Spinal cord (tissue), 10 donors: ENCODE results near the gene PPP3R2. TPM values are rescaled to one million over a fixed set of nuclear protein-coding genes. Genes with fewer than 3 reads are reported as not detected.

ENCODE experiments used
- DNase-seq, 6 donors: peaks; one replicate each; pipeline versions ENCODE4 v3.0.0 to v3.0.0-alpha.2; 2013 to 2015; ENCODE audit warnings: low spot score in 6 of 6, low read depth in 4 of 6
- H3K27ac ChIP-seq: one replicate; pipeline ENCODE4 v1.5.1; 2013; ENCODE audit warnings: low read depth, low read length, control low read depth
- H3K27me3 ChIP-seq: one replicate; pipeline ENCODE4 v1.6.1; 2013; ENCODE audit warnings: low read length; ENCODE audit not compliant: control insufficient read depth, insufficient read depth
- H3K36me3 ChIP-seq: one replicate; pipeline ENCODE4 v1.6.1; 2013; ENCODE audit warnings: low read length; ENCODE audit not compliant: control insufficient read depth, insufficient read depth
- H3K4me1 ChIP-seq: one replicate; pipeline ENCODE4 v1.6.1; 2013; ENCODE audit warnings: low read length; ENCODE audit not compliant: control insufficient read depth, insufficient read depth
- H3K4me3 ChIP-seq: one replicate; pipeline ENCODE4 v1.5.1; 2013; ENCODE audit warnings: low read depth, low read length, control low read depth
- H3K9me3 ChIP-seq: one replicate; pipeline ENCODE4 v1.6.1; 2013; ENCODE audit warnings: low read length; ENCODE audit not compliant: control insufficient read depth, insufficient read depth
- WGBS: methylation state at CpG from one replicate; pipeline ENCODE4 v1.1.5; 2013; ENCODE audit warnings: missing lambda C conversion rate; ENCODE audit not compliant: insufficient coverage; 5-methylcytosine and 5-hydroxymethylcytosine counted together
- long read RNA-seq, 4 donors: transcript quantifications; one replicate each; lab custom pipeline, GENCODE V29; 2026
- polyA plus RNA-seq, 2 donors: library from polyadenylated mRNA; unstranded; fragments of 120-200 nt; gene quantifications; one replicate each; pipeline ENCODE4 v1.2.1, GENCODE V29; 2013; ENCODE audit not compliant: insufficient read length in 2 of 2
- total RNA-seq, 2 donors: library from RNA; depleted of rRNA in 1 of 2; stranded (reverse); fragments of 120-200 nt in 1 of 2; fragments of >200 nt in 1 of 2; gene quantifications; one replicate each; pipeline versions ENCODE4 v1.2.3 to v1.2.4, GENCODE V29; 2013 to 2014
- donor health status: healthy.

Gene PPP3R2
- total RNA-seq, result under 1 TPM; 0.59 to 0.61 TPM
- polyA plus RNA-seq, result under 1 TPM; 0.17 to 0.55 TPM
- long read RNA-seq, donor 1, result 0 reads
- long read RNA-seq, donor 2, result 0 reads
- long read RNA-seq, donor 3, partial matches to known transcripts, result 0 of 1 reads
- long read RNA-seq, donor 3, other reads (novel, unspliced or antisense), result 0 of 1 reads
- long read RNA-seq, donor 4, result 0 reads

- Histone ChIP-seq H3K27me3 (no peaks in the 10 kb centered on the region), H3K27ac (no peak within 1 kb of the TSS), H3K4me3 (no peak within 1 kb of the TSS), H3K9me3 (no peaks in the 10 kb centered on the region), H3K4me1 (no peaks in the 10 kb centered on the region), H3K36me3 (peaks cover 5% of the 10 kb centered on the region)
- 94% methylated on average over 17 of the region's 19 CpGs for WGBS
- DNase-seq, result no peak
Observed at GRCh38 chr9:101594796-101595195, at the start of gene PPP3R2. Gene PPP3R2 (minus strand): TSS chr9:101594969. CDS start chr9:101594921, 48 bp downstream.

- Histone ChIP-seq H3K4me1 (no peaks in the 10 kb centered on the region), H3K27ac (no peak overlapping the region), H3K36me3 (no peaks in the 10 kb centered on the region), H3K4me3 (no peak overlapping the region), H3K27me3 (no peaks in the 10 kb centered on the region), H3K9me3 (peaks cover 4% of the 10 kb centered on the region)
- no CpG with 5 or more reads among the region's 2 CpGs for WGBS
- DNase-seq, result no peak
Observed at GRCh38 chr9:101639785-101640665, 45.3 kb upstream of the PPP3R2 start.

GRCh38 chr9:101639311-101639710 lies 44.5 kb upstream of the PPP3R2 start:
- no peak overlapping the region for H3K4me3 ChIP-seq
- peaks cover 4% of the 10 kb centered on the region for H3K9me3 ChIP-seq
- H3K36me3 ChIP-seq, result no peaks in the 10 kb centered on the region
- DNase-seq, result peak in 2 of 6 donors; percentile 11 to 63
- no CpG with 5 or more reads among the region's 1 CpG for WGBS
- H3K27ac ChIP-seq, result no peak overlapping the region
- H3K4me1 ChIP-seq, result no peaks in the 10 kb centered on the region
- no peaks in the 10 kb centered on the region for H3K27me3 ChIP-seq

- Histone ChIP-seq H3K4me1 (no peaks in the 10 kb centered on the region), H3K36me3 (no peaks in the 10 kb centered on the region), H3K4me3 (no peak overlapping the region), H3K27ac (no peak overlapping the region), H3K27me3 (no peaks in the 10 kb centered on the region), H3K9me3 (no peaks in the 10 kb centered on the region)
- DNase-seq, result no peak
- 80% methylated on average over 1 of the region's 3 CpGs for WGBS
Observed at GRCh38 chr9:101636247-101636646, 41.5 kb upstream of the PPP3R2 start.

- Histone ChIP-seq H3K9me3 (no peaks in the 10 kb centered on the region), H3K4me3 (no peak overlapping the region), H3K4me1 (no peaks in the 10 kb centered on the region), H3K27ac (no peak overlapping the region), H3K36me3 (no peaks in the 10 kb centered on the region), H3K27me3 (no peaks in the 10 kb centered on the region)
- DNase-seq, result no peak
- no CpG with 5 or more reads among the region's 1 CpG for WGBS
Observed at GRCh38 chr9:101635473-101635872, 40.7 kb upstream of the PPP3R2 start.

GRCh38 chr9:101634741-101635409 lies 40.1 kb upstream of the PPP3R2 start:
- WGBS, result 83% methylated on average over 2 of the region's 4 CpGs
- H3K9me3 ChIP-seq, result no peaks in the 10 kb centered on the region
- H3K27me3 ChIP-seq, result no peaks in the 10 kb centered on the region
- H3K4me1 ChIP-seq, result no peaks in the 10 kb centered on the region
- H3K27ac ChIP-seq, result no peak overlapping the region
- DNase-seq, result no peak
- H3K36me3 ChIP-seq, result no peaks in the 10 kb centered on the region
- no peak overlapping the region for H3K4me3 ChIP-seq

GRCh38 chr9:101632611-101633010 lies 37.8 kb upstream of the PPP3R2 start:
- Histone ChIP-seq H3K4me3 (no peak overlapping the region), H3K36me3 (no peaks in the 10 kb centered on the region), H3K27ac (no peak overlapping the region), H3K9me3 (no peaks in the 10 kb centered on the region), H3K4me1 (no peaks in the 10 kb centered on the region), H3K27me3 (no peaks in the 10 kb centered on the region)
- DNase-seq, result no peak
- WGBS, result no CpG with 5 or more reads among the region's 1 CpG

- Histone ChIP-seq H3K4me1 (no peaks in the 10 kb centered on the region), H3K27me3 (no peaks in the 10 kb centered on the region), H3K36me3 (no peaks in the 10 kb centered on the region), H3K4me3 (no peak overlapping the region), H3K27ac (no peak overlapping the region), H3K9me3 (no peaks in the 10 kb centered on the region)
- WGBS, result 64% methylated on average over 2 of the region's 2 CpGs
- DNase-seq, result no peak
Observed at GRCh38 chr9:101631892-101632291, 37.1 kb upstream of the PPP3R2 start.

GRCh38 chr9:101629636-101630035 lies 34.9 kb upstream of the PPP3R2 start:
- Histone ChIP-seq H3K27ac (no peak overlapping the region), H3K9me3 (no peaks in the 10 kb centered on the region), H3K4me3 (no peak overlapping the region), H3K36me3 (no peaks in the 10 kb centered on the region), H3K27me3 (no peaks in the 10 kb centered on the region), H3K4me1 (no peaks in the 10 kb centered on the region)
- 80% methylated on average over 1 of the region's 5 CpGs for WGBS
- DNase-seq, result no peak
